ENCODE results near the gene EPHX1. TPM values are rescaled to one million over a fixed set of nuclear protein-coding genes. Genes with fewer than 3 reads are reported as not detected.

EPHX1 gene
- total and polyA plus RNA-seq, 2 donors (not counting 1 experiment from before 2014, with no cell fraction given) = 0.75 to 4.2 TPM

DNA sequence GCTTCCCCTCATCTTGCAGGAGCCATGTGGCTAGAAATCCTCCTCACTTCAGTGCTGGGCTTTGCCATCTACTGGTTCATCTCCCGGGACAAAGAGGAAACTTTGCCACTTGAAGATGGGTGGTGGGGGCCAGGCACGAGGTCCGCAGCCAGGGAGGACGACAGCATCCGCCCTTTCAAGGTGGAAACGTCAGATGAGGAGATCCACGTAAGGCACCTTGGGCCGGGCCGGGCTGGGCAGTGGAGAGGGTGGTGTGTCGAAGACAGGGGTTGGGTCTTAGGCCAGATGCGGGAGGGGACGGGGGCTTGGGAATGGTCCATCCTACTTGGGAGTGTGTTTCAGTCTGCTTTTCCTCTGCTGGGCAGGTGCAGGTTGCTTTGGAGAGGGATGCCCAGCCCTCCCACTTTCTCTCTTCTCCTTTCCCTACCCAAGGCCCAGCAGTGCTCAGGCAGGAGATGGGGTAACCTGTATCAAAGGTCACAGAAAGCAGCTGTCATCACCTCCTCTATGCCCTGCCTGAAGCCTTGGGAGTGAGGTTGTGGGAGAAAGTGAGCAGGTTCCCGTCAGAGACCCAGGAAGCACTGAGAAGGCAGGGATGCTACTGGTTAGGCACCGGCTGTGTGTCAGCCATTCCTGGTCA is 18.9 kb downstream of the EPHX1 start:
- intact Hi-C loops (cut with micrococcal nuclease) = no loop called here
- Histone ChIP-seq H3K9ac (ENCODE audit: low read length) (no peak overlapping the region), H3K27ac (ENCODE audit: low read length in 2 of 2) (no peak overlapping the region), H3K79me2 (ENCODE audit: control insufficient read depth, insufficient read depth, low read length) (no peaks in the 10 kb centered on the region), H3K9me3 (ENCODE audit: control extremely low read depth in 1 of 3, control insufficient read depth in 2 of 3, insufficient read depth in 1 of 3, low read length in 2 of 3) (no peaks in the 10 kb centered on the region), H3K27me3 (replicated peaks in 1 of 4; ENCODE audit: control extremely low read depth in 1 of 4, control insufficient read depth in 3 of 4, insufficient read depth in 4 of 4, low read length in 3 of 4) (peaks cover 0 to 2% (median 0%) of the 10 kb centered on the region in 4 experiments), H3K36me3 (replicated peaks in 1 of 2; ENCODE audit: control extremely low read depth in 1 of 2, control insufficient read depth in 1 of 2, extremely low read depth in 1 of 2, insufficient read depth in 2 of 2, low read length in 1 of 2) (no peaks in the 10 kb centered on the region), H2AFZ (ENCODE audit: insufficient read depth, low read depth, low read length, poor library complexity, severe bottlenecking) (no peak overlapping the region), H3K4me1 (ENCODE audit: control insufficient read depth in 2 of 2, insufficient read depth in 2 of 2, low read length in 2 of 2) (no peaks in the 10 kb centered on the region), H3K4me2 (replicated peaks; ENCODE audit: low read depth, low read length, poor library complexity, severe bottlenecking) (no peak overlapping the region), H3K4me3 (ENCODE audit: control extremely low read depth in 1 of 5, extremely low read depth in 1 of 5, insufficient read depth in 1 of 5, low read depth in 2 of 5, low read length in 4 of 5) (no peak overlapping the region), H4K20me1 (ENCODE audit: control insufficient read depth, insufficient read depth, low read length, poor library complexity, severe bottlenecking) (no peaks in the 10 kb centered on the region)
- Mint-ChIP-seq H3K4me3 (no peak overlapping the region), H3K27ac (no peak overlapping the region), H3K27me3 (no peaks in the 10 kb centered on the region), H3K9me3 (ENCODE audit: insufficient read depth) (no peaks in the 10 kb centered on the region), H3K4me1 (no peaks in the 10 kb centered on the region)
- POLR2A ChIA-PET = no interaction called here
- TF ChIP-seq EZH2 (IDR thresholded peaks at IDR 0.05; ENCODE audit: borderline replicate concordance, insufficient read depth, low read depth, low read length, poor library complexity, severe bottlenecking) (no peak), CTCF (IDR thresholded peaks at IDR 0.05) (no peak)
- DNase-seq (no peak), ATAC-seq (ENCODE audit: low read depth) (no peak)
- CTCF ChIA-PET = no interaction called here
- WGBS (ENCODE audit: insufficient coverage) = 99% methylated on average over 12 of the region's 14 CpGs

DNA sequence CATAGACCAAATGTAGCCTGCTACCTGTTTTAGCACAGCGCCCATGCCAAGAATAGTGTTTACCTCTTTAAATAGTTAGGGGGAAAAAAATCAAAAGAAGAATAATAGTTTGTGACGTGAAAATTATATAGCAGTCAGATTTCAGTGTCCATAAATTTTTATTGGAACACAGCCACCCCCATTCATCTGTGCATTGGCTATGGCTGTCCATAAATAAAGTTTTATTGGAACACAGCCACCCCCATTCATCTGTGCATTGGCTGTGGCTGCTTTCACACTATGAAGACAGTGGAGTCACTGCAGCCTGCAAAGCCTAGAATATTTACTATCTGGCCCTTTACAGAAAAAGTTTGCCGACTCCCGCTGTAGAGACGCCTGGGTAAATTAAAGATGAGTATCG is 20.9 kb downstream of the EPHX1 start:
- intact Hi-C loops (cut with micrococcal nuclease) = no loop called here
- TF ChIP-seq EZH2 (IDR thresholded peaks at IDR 0.05; ENCODE audit: borderline replicate concordance, insufficient read depth, low read depth, low read length, poor library complexity, severe bottlenecking) (no peak), CTCF (IDR thresholded peaks at IDR 0.05) (no peak)
- Mint-ChIP-seq H3K27me3 (no peaks in the 10 kb centered on the region), H3K4me3 (no peak overlapping the region), H3K27ac (no peak overlapping the region), H3K4me1 (no peaks in the 10 kb centered on the region), H3K9me3 (ENCODE audit: insufficient read depth) (no peaks in the 10 kb centered on the region)
- no peaks in the 10 kb centered on the region for H3K9me3 ChIP-seq (ENCODE audit: control extremely low read depth in 1 of 3, control insufficient read depth in 2 of 3, insufficient read depth in 1 of 3, low read length in 2 of 3)
- 100% methylated on average over 2 of the region's 6 CpGs for WGBS (ENCODE audit: insufficient coverage)
- no peak overlapping the region for H3K9ac ChIP-seq (ENCODE audit: low read length)
- no peaks in the 10 kb centered on the region for H3K4me1 ChIP-seq (ENCODE audit: control insufficient read depth in 2 of 2, insufficient read depth in 2 of 2, low read length in 2 of 2)
- ATAC-seq (ENCODE audit: low read depth) (no peak), DNase-seq (no peak)
- no peak overlapping the region for H3K4me2 ChIP-seq (replicated peaks; ENCODE audit: low read depth, low read length, poor library complexity, severe bottlenecking)
- no peak overlapping the region for H3K4me3 ChIP-seq (ENCODE audit: control extremely low read depth in 1 of 5, extremely low read depth in 1 of 5, insufficient read depth in 1 of 5, low read depth in 2 of 5, low read length in 4 of 5)
- CTCF ChIA-PET = no interaction called here
- no peaks in the 10 kb centered on the region for H3K79me2 ChIP-seq (ENCODE audit: control insufficient read depth, insufficient read depth, low read length)
- no peak overlapping the region for H3K27ac ChIP-seq (ENCODE audit: low read length in 2 of 2)
- no peaks in the 10 kb centered on the region for H4K20me1 ChIP-seq (ENCODE audit: control insufficient read depth, insufficient read depth, low read length, poor library complexity, severe bottlenecking)
- no peak overlapping the region for H2AFZ ChIP-seq (ENCODE audit: insufficient read depth, low read depth, low read length, poor library complexity, severe bottlenecking)
- H3K27me3 ChIP-seq (replicated peaks in 1 of 4; ENCODE audit: control extremely low read depth in 1 of 4, control insufficient read depth in 3 of 4, insufficient read depth in 4 of 4, low read length in 3 of 4) = no peaks in the 10 kb centered on the region
- H3K36me3 ChIP-seq (replicated peaks in 1 of 2; ENCODE audit: control extremely low read depth in 1 of 2, control insufficient read depth in 1 of 2, extremely low read depth in 1 of 2, insufficient read depth in 2 of 2, low read length in 1 of 2) = no peaks in the 10 kb centered on the region
- POLR2A ChIA-PET = no interaction called here
